Cardiac muscle cell (in vitro differentiated cells and primary cell): Measurements from ENCODE around the gene EPHX1. TPM values are rescaled to one million over a fixed set of nuclear protein-coding genes. Genes with fewer than 3 reads are reported as not detected.

Experiments
- DNase-seq, 2 donors: peaks; one replicate each; pipeline versions ENCODE4 v3.0.0 to v3.0.0-alpha.2; 2010 to 2017; ENCODE audit warnings: low read depth in 1 of 2, low spot score in 1 of 2
- H3K27ac ChIP-seq: fragments of 200-600 bp; sonication (generic); 2 replicates; pipeline ENCODE4 v1.5.1; 2016
- H3K27me3 ChIP-seq: fragments of 200-600 bp; sonication (generic); 2 replicates; pipeline ENCODE4 v1.6.0; 2016; ENCODE audit warnings: control low read depth
- H3K36me3 ChIP-seq: fragments of 200-600 bp; sonication (generic); 2 replicates; pipeline ENCODE4 v1.5.1; 2016; ENCODE audit warnings: control low read depth
- H3K4me1 ChIP-seq: fragments of 200-600 bp; sonication (generic); 2 replicates; pipeline ENCODE4 v1.8.1; 2017; ENCODE audit warnings: low read depth, mild to moderate bottlenecking, mixed run types
- H3K4me3 ChIP-seq: fragments of 200-600 bp; sonication (generic); 2 replicates; pipeline ENCODE4 v1.5.1; 2016; ENCODE audit warnings: mild to moderate bottlenecking
- H3K9me3 ChIP-seq: fragments of 200-600 bp; sonication (generic); 2 replicates; pipeline ENCODE4 v1.5.1; 2017; ENCODE audit warnings: low read depth, mild to moderate bottlenecking, control low read depth
- polyA plus RNA-seq: library from polyadenylated mRNA; unstranded; fragments of >200 nt; fragmentation: Nextera tagmentation; extraction: Ambion mirVana; gene quantifications from 2 replicates; pipeline ENCODE4 v1.2.1, GENCODE V29; 2016
- total RNA-seq: library from RNA; depleted of rRNA; stranded (reverse); fragments of >200 nt; gene quantifications from 2 replicates; pipeline ENCODE4 v1.2.3, GENCODE V29; 2016
- TF ChIP-seq, protein P1 (sequence below): IDR thresholded peaks from 2 replicates; pipeline ENCODE4 v1.5.1; 2012; ENCODE audit warnings: low read depth, mild to moderate bottlenecking, low read length

The EPHX1 gene
- total and polyA plus RNA-seq, 2 experiments from 2014 or later: 15.8 to 33.8 TPM

DNA sequence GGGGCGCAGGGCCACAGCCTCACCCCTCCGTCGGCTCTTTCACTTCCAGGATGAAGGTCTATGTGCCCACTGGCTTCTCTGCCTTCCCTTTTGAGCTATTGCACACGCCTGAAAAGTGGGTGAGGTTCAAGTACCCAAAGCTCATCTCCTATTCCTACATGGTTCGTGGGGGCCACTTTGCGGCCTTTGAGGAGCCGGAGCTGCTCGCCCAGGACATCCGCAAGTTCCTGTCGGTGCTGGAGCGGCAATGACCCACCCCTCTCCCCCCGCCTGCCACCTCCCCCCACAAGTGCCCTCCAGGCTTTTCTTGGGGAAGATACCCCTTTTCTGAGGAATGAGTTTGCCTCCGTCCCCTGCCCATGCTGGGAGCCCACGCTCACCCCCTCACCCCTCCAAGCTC, 35.2 kb downstream of the EPHX1 start:
- H3K9me3 ChIP-seq: no peaks in the 10 kb centered on the region
- H3K27ac ChIP-seq: no peak overlapping the region
- TF ChIP-seq, protein P1, sequence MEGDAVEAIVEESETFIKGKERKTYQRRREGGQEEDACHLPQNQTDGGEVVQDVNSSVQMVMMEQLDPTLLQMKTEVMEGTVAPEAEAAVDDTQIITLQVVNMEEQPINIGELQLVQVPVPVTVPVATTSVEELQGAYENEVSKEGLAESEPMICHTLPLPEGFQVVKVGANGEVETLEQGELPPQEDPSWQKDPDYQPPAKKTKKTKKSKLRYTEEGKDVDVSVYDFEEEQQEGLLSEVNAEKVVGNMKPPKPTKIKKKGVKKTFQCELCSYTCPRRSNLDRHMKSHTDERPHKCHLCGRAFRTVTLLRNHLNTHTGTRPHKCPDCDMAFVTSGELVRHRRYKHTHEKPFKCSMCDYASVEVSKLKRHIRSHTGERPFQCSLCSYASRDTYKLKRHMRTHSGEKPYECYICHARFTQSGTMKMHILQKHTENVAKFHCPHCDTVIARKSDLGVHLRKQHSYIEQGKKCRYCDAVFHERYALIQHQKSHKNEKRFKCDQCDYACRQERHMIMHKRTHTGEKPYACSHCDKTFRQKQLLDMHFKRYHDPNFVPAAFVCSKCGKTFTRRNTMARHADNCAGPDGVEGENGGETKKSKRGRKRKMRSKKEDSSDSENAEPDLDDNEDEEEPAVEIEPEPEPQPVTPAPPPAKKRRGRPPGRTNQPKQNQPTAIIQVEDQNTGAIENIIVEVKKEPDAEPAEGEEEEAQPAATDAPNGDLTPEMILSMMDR: no peak
- H3K36me3 ChIP-seq: peaks cover 3% of the 10 kb centered on the region
- no peaks in the 10 kb centered on the region for H3K27me3 ChIP-seq
- DNase-seq: no peak
- H3K4me1 ChIP-seq: no peaks in the 10 kb centered on the region
- no peak overlapping the region for H3K4me3 ChIP-seq

DNA sequence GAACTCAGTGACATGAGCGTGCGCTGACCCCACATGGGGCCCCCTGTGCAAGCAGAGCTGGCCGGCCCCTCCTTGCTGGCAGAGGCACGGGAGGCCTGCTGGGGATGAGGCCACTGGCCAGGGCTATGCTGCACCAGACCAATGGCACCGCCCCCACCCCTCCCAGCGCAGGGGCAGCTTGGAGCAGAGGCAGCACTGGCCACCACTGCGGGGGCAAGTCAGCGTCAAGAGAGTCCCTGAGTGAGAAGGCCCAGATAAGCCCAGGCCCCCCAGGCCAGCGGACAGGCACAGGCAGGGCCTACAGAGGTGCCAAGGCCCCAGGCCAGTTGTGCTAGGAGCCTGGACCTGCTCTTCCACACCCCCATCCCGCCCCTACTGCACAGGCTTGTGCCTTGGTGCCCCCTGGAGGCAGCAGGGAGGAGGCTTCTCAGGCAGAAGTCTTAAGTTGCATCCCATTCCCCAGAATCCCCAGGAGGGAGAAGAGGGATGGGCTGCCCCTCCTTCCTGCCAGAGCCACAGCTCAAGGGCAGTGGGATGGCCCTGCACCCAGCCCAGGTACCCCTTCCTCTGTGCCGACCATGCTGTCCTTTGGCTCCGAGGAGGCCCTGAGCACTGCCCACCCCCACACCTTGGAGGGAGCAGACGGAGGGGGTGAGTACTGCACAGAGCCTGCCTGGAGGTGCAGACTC, 35.8 kb downstream of the EPHX1 start:
- Histone ChIP-seq H3K27me3 (no peaks in the 10 kb centered on the region), H3K36me3 (peaks cover 3% of the 10 kb centered on the region), H3K9me3 (no peaks in the 10 kb centered on the region), H3K27ac (no peak overlapping the region), H3K4me1 (no peaks in the 10 kb centered on the region), H3K4me3 (no peak overlapping the region)
- peak; percentile 77 to 92 for DNase-seq
- TF ChIP-seq, protein P1: peak; percentile 85

DNA sequence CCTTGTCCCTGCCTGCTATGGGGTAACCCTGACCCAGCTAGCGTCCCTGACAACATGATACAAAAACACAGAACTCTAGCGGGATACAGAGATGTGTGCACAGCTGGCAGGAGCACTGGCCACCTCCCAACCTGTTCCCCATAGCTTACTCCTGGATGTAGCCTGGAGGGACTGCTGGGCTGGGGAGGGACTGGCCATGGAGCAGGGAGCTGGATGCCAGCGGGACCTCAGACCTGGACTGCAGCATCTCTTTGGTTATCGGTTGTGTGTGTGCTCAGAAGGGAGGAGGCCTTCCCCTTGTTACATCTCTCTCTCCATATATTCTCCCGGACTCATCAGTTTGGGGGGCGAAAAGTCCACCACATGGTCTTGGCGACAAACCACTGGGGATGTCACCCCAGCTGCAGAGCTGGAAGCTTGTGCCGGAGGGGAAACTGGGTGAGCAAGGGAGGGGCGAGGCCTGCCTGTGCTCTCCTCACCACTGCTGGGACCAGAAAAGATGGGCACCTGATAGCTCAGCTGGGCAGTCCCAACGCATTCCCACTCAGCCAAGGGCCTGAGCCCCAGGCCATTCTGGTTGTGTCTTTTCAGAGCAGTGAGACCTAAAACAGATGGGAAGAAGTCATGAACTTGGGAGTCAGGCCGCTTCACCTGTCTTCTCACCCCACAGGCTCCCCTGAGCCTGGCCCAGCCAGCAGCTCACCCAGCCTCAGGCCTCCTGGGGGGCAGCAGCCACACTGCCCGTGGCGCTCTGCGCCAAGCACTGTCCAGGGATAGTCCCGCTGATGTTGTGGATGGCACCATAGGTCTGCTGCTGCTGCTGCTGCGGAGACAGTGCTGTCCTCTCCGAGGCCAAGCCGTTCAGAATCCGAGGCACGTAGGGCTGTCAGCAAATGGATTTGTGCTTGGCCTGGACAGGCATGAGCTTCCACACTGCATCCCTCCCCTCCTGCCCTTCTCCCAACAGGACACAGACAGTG, 36.7 kb downstream of the EPHX1 start:
- Histone ChIP-seq H3K9me3 (no peaks in the 10 kb centered on the region), H3K36me3 (peaks cover 3% of the 10 kb centered on the region), H3K27ac (no peak overlapping the region), H3K4me3 (no peak overlapping the region), H3K27me3 (no peaks in the 10 kb centered on the region), H3K4me1 (no peaks in the 10 kb centered on the region)
- TF ChIP-seq, protein P1: no peak
- no peak for DNase-seq

DNA sequence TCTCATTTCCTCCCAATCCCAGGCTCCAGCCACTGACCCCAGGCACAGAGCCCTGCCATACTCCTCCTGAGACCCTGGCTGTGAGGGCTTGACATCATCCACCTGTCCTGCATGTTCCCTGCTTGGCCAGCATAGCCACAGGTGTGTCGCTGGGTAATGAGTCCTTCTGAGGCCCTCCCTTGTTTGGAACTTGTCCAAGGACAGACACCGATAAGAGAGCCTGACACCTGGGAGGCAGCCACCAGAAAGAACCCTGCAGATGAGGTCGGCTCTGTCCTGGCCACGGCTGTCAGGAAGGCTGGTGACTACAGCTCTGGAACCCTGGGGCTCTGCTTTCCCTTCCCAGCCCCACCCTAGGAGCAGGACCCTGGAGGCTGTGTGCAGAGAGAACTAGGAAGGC, 37.7 kb downstream of the EPHX1 start:
- no peak overlapping the region for H3K27ac ChIP-seq
- DNase-seq: no peak
- no peak overlapping the region for H3K4me3 ChIP-seq
- no peaks in the 10 kb centered on the region for H3K4me1 ChIP-seq
- no peaks in the 10 kb centered on the region for H3K27me3 ChIP-seq
- TF ChIP-seq, protein P1: no peak
- peaks cover 8% of the 10 kb centered on the region for H3K36me3 ChIP-seq
- no peaks in the 10 kb centered on the region for H3K9me3 ChIP-seq

DNA sequence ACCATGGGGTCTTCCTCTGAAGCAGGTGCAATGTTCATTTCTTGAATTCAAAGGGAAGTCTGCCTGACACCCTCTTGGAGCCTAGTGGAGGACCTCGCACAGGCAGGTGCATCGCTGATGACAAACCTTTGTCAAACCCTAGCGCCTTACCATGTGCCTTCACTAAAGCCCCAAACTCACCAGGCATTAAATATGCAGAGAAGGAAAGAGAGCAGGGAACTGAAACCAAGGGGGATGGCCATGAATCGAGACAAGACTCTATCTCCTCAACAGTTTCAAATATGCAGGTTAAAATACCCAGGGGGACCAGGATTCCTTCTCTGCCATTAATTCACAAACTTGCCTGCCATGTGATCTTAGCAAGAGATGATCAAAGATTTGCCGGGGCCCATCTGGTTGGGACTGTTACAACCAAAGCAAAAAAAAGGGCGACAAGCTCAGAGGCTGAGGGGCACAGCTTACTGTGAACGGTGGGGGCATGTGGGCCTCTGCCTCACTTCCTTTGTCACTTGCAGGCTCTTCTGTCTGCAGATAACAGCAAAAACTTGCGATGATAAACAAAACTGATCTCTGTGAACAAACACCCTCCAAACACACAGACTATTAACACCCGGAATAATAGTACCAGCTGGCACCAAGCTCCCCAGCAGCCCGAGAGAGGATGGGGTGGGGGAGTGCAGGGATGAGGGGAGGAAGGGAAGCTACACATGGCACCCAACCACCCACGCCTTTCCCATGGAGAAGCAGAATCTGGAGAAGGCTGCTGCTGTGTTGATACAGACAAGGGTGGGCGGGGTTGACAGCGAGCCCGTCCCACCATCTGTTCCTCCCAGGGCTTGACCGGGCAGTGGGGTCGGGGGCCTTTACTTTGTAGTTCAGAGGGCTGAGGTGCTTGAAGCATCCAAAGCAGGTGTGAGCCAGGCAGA, 38.4 kb downstream of the EPHX1 start:
- Histone ChIP-seq H3K9me3 (no peaks in the 10 kb centered on the region), H3K27ac (no peak overlapping the region), H3K36me3 (peaks cover 8% of the 10 kb centered on the region), H3K4me3 (no peak overlapping the region), H3K27me3 (no peaks in the 10 kb centered on the region), H3K4me1 (no peaks in the 10 kb centered on the region)
- TF ChIP-seq, protein P1: no peak
- DNase-seq: peak in 1 of 2 donors; percentile 39
